Smooth muscle cell (in vitro differentiated cells): ENCODE measurements around the gene SACS. TPM values are rescaled to one million over a fixed set of nuclear protein-coding genes. Genes with fewer than 3 reads are reported as not detected.

Experiments
- DNase-seq: peaks from one replicate; lab custom pipeline; 2025; ENCODE audit not compliant: unreplicated experiment; lab: John Stamatoyannopoulos, UW
- H2AFZ ChIP-seq: fragments of 200-600 bp; sonication (generic); 2 replicates; pipeline ENCODE4 v1.6.0; 2016; ENCODE audit warnings: antibody characterized with exemption, low read depth, mild to moderate bottlenecking
- H3F3A ChIP-seq: fragments of 200-600 bp; sonication (generic); 2 replicates; pipeline ENCODE4 v1.6.0; 2017; ENCODE audit warnings: antibody characterized with exemption, low read depth
- H3K27ac ChIP-seq: fragments of 200-600 bp; sonication (generic); 2 replicates; pipeline ENCODE4 v1.5.1; 2016; ENCODE audit warnings: low read depth, mild to moderate bottlenecking
- H3K27me3 ChIP-seq: fragments of 200-600 bp; sonication (generic); 2 replicates; pipeline ENCODE4 v1.6.1; 2016; ENCODE audit warnings: low read depth, mild to moderate bottlenecking
- H3K36me3 ChIP-seq: fragments of 200-600 bp; sonication (generic); 2 replicates; pipeline ENCODE4 v1.5.1; 2016; ENCODE audit warnings: low read depth
- H3K4me1 ChIP-seq: fragments of 200-600 bp; sonication (generic); 2 replicates; pipeline ENCODE4 v1.5.1; 2016; ENCODE audit warnings: low read depth
- H3K4me2 ChIP-seq: fragments of 200-600 bp; sonication (generic); 2 replicates; pipeline ENCODE4 v1.6.0; 2016; ENCODE audit warnings: mild to moderate bottlenecking
- H3K4me3 ChIP-seq: fragments of 200-600 bp; sonication (generic); 2 replicates; pipeline ENCODE4 v1.5.1; 2016; ENCODE audit warnings: mild to moderate bottlenecking
- H3K79me2 ChIP-seq: fragments of 200-600 bp; sonication (generic); 2 replicates; pipeline ENCODE4 v1.6.0; 2016; ENCODE audit warnings: low read depth, mild to moderate bottlenecking
- H3K9ac ChIP-seq: fragments of 200-600 bp; sonication (generic); 2 replicates; pipeline ENCODE4 v1.6.0; 2016; ENCODE audit warnings: low read depth
- H3K9me3 ChIP-seq: fragments of 200-600 bp; sonication (generic); replicated peaks from 2 replicates; pipeline ENCODE4 v1.5.1; 2016; ENCODE audit warnings: low read depth
- H4K20me1 ChIP-seq: fragments of 200-600 bp; sonication (generic); 2 replicates; pipeline ENCODE4 v1.6.0; 2016; ENCODE audit warnings: low read depth
- CTCF ChIP-seq: fragments of 200-600 bp; sonication (generic); IDR thresholded peaks from 2 replicates; pipeline ENCODE4 v1.5.1; 2017; ENCODE audit warnings: borderline replicate concordance, mild to moderate bottlenecking, antibody characterized with exemption; ENCODE audit not compliant: insufficient read depth, poor library complexity, severe bottlenecking
- WGBS: methylation state at CpG from one replicate; pipeline ENCODE4 v1.1.7; 2016; ENCODE audit warnings: low lambda C conversion rate; 5-methylcytosine and 5-hydroxymethylcytosine counted together
- polyA plus RNA-seq: library from polyadenylated mRNA; unstranded; fragments of >200 nt; fragmentation: Nextera tagmentation; extraction: Ambion mirVana; gene quantifications from 2 replicates; pipeline ENCODE4 v1.2.1, GENCODE V29; 2016
- total RNA-seq: library from RNA; depleted of rRNA; stranded (reverse); fragments of >200 nt; gene quantifications from 2 replicates; pipeline ENCODE4 v1.2.3, GENCODE V29; 2014

Gene SACS
- total and polyA plus RNA-seq, 2 experiments from 2014 or later: 4.4 to 40.9 TPM

- H3K9ac ChIP-seq: no peak overlapping the region
- H4K20me1 ChIP-seq: no peaks in the 10 kb centered on the region
- H3K79me2 ChIP-seq: no peaks in the 10 kb centered on the region
- no peaks in the 10 kb centered on the region for H3K27me3 ChIP-seq
- no peaks in the 10 kb centered on the region for H3K9me3 ChIP-seq
- no peak for DNase-seq
- H3K4me1 ChIP-seq: no peaks in the 10 kb centered on the region
- WGBS: 79% methylated on average over 7 of the region's 7 CpGs
- no peaks in the 10 kb centered on the region for H3K36me3 ChIP-seq
- no peaks in the 10 kb centered on the region for H3F3A ChIP-seq
- H3K27ac ChIP-seq: no peak overlapping the region
- no peak for TF ChIP-seq CTCF
- no peak overlapping the region for H3K4me2 ChIP-seq
- H3K4me3 ChIP-seq: no peak overlapping the region
- no peak overlapping the region for H2AFZ ChIP-seq
These were observed 144.5 kb downstream of the SACS start for GRCh38 chr13:23288995-23289394.

- TF ChIP-seq CTCF: no peak
These were observed 144.9 kb downstream of the SACS start for GRCh38 chr13:23288564-23288963.

GRCh38 chr13:23279321-23279720 is 154.2 kb downstream of the SACS start:
- H3F3A ChIP-seq: no peaks in the 10 kb centered on the region
- no peak for TF ChIP-seq CTCF

More at GRCh38 chr13:23288564-23288963, 144.9 kb downstream of the SACS start:
- Histone ChIP-seq H3K36me3 (no peaks in the 10 kb centered on the region), H3K9ac (no peak overlapping the region), H3K27me3 (no peaks in the 10 kb centered on the region), H3F3A (no peaks in the 10 kb centered on the region), H3K4me1 (no peaks in the 10 kb centered on the region), H3K79me2 (no peaks in the 10 kb centered on the region), H3K9me3 (no peaks in the 10 kb centered on the region), H3K27ac (no peak overlapping the region), H4K20me1 (no peaks in the 10 kb centered on the region), H3K4me3 (no peak overlapping the region), H2AFZ (no peak overlapping the region), H3K4me2 (no peak overlapping the region)
- DNase-seq: no peak
- WGBS: 100% methylated on average over 1 of the region's 1 CpG

More at GRCh38 chr13:23279321-23279720, 154.2 kb downstream of the SACS start:
- no peak for DNase-seq
- Histone ChIP-seq H3K9ac (no peak overlapping the region), H3K4me3 (no peak overlapping the region), H3K4me1 (no peaks in the 10 kb centered on the region), H3K27me3 (no peaks in the 10 kb centered on the region), H3K79me2 (no peaks in the 10 kb centered on the region), H3K27ac (no peak overlapping the region), H2AFZ (no peak overlapping the region), H3K4me2 (no peak overlapping the region), H4K20me1 (no peaks in the 10 kb centered on the region), H3K36me3 (no peaks in the 10 kb centered on the region), H3K9me3 (no peaks in the 10 kb centered on the region)
- 39% methylated on average over 5 of the region's 5 CpGs for WGBS

Other genes with a start within 250 kb of the SACS start
- gene TNFRSF19, start 136.7 kb upstream of the SACS start, total RNA-seq: 34.3 and 38.8 TPM in 2 replicates
- gene TNFRSF19, start 136.7 kb upstream of the SACS start, polyA plus RNA-seq: 15.5 and 24.5 TPM in 2 replicates